GM21528 (cell line): ENCODE measurements around the gene LRRC37B.
"Not testable (repeated sequence)": the region's sequence is repeated elsewhere in the genome, so short reads cannot be mapped to it uniquely, and the experiment has no call there.

ENCODE experiments used
- ATAC-seq: cut with Tn5 transposase; IDR thresholded peaks from one replicate; pipeline ENCODE4 v1.9.1; 2021; ENCODE audit warnings: mild to moderate bottlenecking, moderate library complexity; ENCODE audit not compliant: unreplicated experiment, low FRiP score

The LRRC37B gene

DNA sequence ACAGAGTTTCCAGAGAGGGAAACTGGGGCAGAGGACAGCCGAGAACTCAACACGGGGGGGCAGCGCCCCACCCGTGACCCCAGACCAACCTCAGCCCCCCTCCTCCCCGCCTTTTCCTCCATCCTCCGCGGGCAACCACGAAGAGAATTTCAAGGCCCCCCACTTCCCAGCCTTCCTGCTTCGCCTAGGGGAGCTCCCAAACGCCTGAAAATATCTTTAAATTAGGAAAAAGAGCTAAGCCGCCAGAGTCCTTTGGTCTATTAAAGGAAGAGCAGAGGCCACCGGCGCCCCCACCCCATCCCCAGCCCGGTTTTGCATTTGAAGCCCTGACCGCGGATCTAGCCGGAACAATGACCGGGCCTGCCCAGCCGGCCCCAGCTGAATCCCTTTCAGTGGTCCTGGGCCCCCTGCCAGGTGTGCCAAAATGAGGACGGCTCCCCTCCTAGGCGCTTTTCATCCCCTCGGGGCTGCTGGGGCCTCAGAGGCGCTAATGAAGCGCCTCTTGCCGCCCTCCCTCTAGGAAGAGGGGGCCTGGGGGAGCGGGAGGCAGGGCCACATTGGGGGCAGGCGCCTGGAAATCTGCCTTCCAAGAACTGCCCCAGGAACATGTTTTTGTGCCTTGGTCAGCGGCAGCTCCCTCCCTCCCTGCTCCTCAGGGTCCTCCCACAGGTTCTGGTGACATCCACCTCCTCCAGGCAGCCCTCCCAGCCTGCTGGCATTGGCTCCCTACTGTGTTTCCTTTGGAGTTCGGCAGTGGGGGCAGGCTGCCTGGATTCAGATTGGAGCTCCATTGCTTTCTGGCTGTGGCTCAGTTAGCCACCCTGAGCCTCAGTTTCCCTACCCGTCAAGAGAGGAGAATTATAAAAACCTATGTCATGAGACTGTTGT, 78.0 kb downstream of the LRRC37B start:
- ATAC-seq, result not testable (repeated sequence)

DNA sequence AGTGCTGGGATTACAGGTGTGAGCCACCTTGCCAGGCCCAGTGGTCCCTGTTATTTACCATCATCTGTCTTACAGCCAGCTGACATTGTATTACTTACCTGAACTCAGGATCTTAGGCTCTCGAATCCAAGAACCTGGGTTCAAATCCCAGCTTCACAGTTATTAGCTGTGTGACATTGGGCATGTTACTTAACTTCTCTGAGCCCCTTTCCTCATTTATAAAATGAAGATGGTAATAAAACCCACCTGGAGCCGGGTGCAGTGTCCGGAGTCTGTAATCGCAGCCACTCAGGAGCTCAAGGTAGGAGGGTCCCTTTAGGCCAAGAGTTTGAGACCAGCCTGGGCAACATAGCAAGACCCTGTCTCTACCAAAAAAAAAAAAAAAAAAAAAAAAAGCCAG, 79.7 kb downstream of the LRRC37B start:
- ATAC-seq, result not testable (repeated sequence)

DNA sequence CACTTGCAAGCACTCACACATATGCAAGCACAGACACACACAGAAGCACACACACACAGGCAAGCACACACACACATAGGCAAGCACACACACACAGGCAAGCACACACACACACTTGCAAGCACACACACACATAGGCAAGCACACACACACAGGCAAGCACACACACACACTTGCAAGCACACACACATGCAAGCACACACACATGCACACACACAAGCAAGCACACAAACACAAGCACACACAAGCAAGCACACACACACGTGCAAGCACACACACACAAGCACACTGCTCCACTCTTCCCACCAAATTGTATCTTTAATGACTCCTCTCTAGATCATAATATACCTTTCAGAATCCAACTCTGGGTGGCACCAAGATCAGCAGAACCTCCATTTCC, 84.9 kb downstream of the LRRC37B start:
- not testable (repeated sequence) for ATAC-seq

DNA sequence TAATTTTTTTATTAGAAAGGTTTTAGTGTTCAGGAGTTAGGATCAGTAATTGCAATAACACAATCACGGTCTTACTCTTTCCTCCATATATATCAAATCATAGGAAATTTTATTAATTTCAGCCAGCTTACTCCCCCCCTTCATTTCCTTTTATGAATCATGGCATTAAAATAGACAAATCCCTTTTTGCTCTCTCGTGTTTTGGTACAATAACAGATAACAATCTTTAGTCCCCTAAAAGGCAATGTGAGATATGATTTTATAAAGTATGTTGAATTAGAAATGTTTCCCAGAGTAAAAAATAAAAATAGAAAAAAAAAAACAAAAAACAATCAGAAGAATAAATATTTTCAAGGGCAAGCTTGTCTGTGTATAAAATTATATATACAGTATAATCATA, 92.5 kb downstream of the LRRC37B start:
- no peak for ATAC-seq

DNA sequence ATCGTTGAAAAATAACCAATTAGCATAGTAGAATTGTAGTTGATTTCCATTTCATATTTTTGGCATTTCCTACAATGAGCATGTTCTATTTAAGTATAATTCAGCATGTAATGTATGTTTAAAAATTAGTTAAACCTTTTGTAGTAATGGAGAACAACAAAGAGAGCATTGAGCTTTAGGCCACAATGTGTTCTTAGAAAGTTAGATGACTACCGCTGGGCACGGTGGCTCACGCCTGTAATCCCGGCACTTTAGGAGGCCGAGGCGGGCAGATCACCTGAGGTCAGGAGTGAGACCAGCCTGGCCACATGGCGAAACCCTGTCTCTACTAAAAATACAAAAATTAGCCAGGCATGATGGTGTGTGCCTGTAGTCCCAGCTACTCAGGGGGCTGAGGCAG, 93.1 kb downstream of the LRRC37B start:
- not testable (repeated sequence) for ATAC-seq

DNA sequence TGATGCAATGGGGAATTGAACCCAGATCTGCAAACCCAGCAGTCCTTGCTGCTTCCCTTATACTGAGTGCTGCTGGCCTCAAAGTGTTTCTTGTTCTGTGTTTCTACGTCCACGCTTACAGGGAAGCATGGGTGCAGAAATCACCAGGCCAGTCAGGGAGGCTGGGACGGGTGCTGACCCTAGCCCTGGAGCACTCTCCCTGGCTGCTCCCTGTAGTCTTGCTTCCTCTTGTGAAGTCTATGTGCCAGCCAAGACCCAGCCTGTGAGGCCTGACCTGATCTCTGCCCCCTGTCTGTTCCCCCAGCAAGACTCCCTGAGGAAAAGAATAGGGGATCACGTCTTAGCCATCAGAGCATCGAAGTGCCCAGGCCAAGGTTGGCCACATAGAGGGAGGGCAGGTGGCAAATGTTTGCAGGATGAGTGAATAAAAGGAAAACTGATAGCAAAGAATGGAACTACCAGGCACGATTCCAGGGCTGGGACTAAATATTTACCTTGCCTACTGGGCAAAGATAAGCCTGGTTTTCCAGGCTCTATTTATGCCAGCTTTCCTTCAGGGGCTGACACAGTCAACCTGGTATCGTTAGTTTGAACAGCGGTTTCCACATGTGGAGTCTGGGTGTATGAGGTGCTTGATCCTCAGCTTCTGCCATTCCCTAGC, 93.9 kb downstream of the LRRC37B start:
- no peak for ATAC-seq

DNA sequence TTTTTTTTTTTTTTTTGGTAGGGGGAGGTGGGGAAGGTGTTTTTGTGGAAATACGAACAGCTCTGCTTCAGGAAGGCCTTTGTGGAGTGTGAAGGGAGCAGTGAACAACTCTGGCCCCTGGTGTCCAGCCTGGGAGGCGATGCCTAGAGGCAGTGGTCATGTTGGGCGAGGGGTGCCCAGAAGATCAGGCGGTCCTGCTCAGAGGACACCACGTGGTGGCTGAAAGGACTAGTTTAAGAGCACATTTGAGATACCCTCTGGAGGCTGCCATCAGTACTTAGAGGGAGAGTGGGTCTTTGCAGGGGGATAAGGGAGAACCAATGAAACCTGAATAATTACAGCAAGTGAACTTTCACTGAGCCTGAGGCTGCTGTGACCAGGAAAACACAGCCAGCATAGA, 95.0 kb downstream of the LRRC37B start:
- ATAC-seq, result no peak

DNA sequence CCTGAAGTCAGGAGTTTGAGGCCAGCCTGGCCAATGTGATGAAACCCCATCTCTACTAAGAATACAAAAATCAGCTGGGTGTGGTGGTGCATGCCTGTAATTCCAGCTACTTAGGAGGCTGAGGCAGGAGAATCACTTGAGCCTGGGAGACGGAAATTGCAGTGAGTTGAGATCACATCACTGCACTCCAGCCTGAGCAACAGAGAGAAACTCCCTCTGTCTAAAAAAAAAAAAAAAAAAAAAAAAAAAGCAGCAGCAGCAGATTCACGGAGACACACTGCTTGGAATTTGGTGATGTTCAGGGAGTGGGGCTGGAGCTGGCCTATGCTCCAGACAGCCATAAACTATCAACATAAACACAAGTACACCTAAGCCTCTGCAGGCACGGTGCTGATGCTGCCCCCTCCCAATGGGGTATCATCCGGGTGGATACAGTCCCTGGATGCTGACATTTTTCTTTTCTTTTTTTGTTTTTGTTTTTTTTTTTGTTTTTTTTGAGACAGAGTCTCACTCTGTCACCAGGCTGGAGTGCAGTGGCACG, 95.5 kb downstream of the LRRC37B start:
- ATAC-seq, result no peak
